ENCODE results near the gene MYH15.
"Not testable (repeated sequence)": the region's sequence is repeated elsewhere in the genome, so short reads cannot be mapped to it uniquely, and the experiment has no call there.

The MYH15 gene

GRCh38 chr3:108388136-108389132 is 122.0 kb downstream of the MYH15 start:
- no peak for DNase-seq (ENCODE audit: low read depth)

- DNase-seq (ENCODE audit: low read depth) = no peak
Measured at GRCh38 chr3:108387063-108387462, 123.3 kb downstream of the MYH15 start.

GRCh38 chr3:108383306-108383705 is 127.1 kb downstream of the MYH15 start:
- DNase-seq (ENCODE audit: low read depth) = no peak

- DNase-seq (ENCODE audit: low read depth) = no peak
Measured at GRCh38 chr3:108381529-108382140, 128.8 kb downstream of the MYH15 start.

GRCh38 chr3:108380128-108380795 is 130.1 kb downstream of the MYH15 start:
- no peak for DNase-seq (ENCODE audit: low read depth)

GRCh38 chr3:108378952-108379342 is 131.4 kb downstream of the MYH15 start:
- DNase-seq (ENCODE audit: low read depth) = not testable (repeated sequence)

GRCh38 chr3:108378153-108378951 is 132.0 kb downstream of the MYH15 start:
- DNase-seq (ENCODE audit: low read depth) = no peak

- DNase-seq (ENCODE audit: low read depth) = no peak
Measured at GRCh38 chr3:108377384-108377783, 133.0 kb downstream of the MYH15 start.

- DNase-seq (ENCODE audit: low read depth) = no peak
Measured at GRCh38 chr3:108376026-108376425, 134.4 kb downstream of the MYH15 start.

- DNase-seq (ENCODE audit: low read depth) = no peak
Measured at GRCh38 chr3:108359011-108359410, 151.4 kb downstream of the MYH15 start.

GRCh38 chr3:108357042-108357441 is 153.4 kb downstream of the MYH15 start:
- no peak for DNase-seq (ENCODE audit: low read depth)

- no peak for DNase-seq (ENCODE audit: low read depth)
Measured at GRCh38 chr3:108354562-108354961, 155.8 kb downstream of the MYH15 start.

GRCh38 chr3:108352176-108352575 is 158.2 kb downstream of the MYH15 start:
- no peak for DNase-seq (ENCODE audit: low read depth)

GRCh38 chr3:108346301-108347227 is 163.8 kb downstream of the MYH15 start:
- DNase-seq (ENCODE audit: low read depth) = no peak

GRCh38 chr3:108345492-108346205 is 164.7 kb downstream of the MYH15 start:
- DNase-seq (ENCODE audit: low read depth) = no peak

GRCh38 chr3:108343491-108343890 is 166.9 kb downstream of the MYH15 start:
- no peak for DNase-seq (ENCODE audit: low read depth)

- DNase-seq (ENCODE audit: low read depth) = no peak
Measured at GRCh38 chr3:108342837-108343486, 167.4 kb downstream of the MYH15 start.

GRCh38 chr3:108341911-108342310 is 168.5 kb downstream of the MYH15 start:
- no peak for DNase-seq (ENCODE audit: low read depth)

GRCh38 chr3:108338901-108339545 is 171.4 kb downstream of the MYH15 start:
- no peak for DNase-seq (ENCODE audit: low read depth)
